OCI-LY3 (cell line): ENCODE data around the gene NCK2.

Source experiments
- EZH2phosphoT487 ChIP-seq: fragments of 200-600 bp; shearing (Covaris generic); IDR thresholded peaks from 2 replicates; pipeline ENCODE4 v1.6.1; 2018; ENCODE audit warnings: antibody characterized with exemption, mixed run types, low read depth
- TF ChIP-seq, protein P1 (sequence below): fragments of 200-600, 300-600 bp; sonication (generic); IDR thresholded peaks from 2 replicates; pipeline ENCODE4 v1.5.1; 2014; ENCODE audit warnings: antibody characterized with exemption, low read length, low read depth

DNA sequence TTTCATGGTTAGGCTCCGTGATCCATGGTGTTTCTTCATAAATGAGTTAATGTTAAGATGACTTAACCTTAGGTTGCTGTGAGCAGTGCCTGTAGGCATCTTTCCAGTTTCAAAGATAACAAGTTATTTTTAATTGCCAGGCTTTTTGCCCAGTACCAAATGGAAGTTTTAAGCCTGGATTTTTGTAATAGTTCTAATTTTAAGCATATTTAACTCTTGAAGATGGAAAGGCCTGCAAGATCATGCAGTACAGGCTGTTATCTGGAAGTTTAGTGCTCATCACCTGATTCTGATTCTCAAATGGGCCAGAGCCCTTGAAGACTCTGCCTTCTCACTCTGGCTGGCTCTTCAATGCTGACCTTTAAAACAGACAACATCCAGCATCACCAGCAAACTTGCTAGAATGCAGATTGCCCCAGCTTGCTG is 141.3 kb downstream of the NCK2 start:
- TF ChIP-seq, protein P1, sequence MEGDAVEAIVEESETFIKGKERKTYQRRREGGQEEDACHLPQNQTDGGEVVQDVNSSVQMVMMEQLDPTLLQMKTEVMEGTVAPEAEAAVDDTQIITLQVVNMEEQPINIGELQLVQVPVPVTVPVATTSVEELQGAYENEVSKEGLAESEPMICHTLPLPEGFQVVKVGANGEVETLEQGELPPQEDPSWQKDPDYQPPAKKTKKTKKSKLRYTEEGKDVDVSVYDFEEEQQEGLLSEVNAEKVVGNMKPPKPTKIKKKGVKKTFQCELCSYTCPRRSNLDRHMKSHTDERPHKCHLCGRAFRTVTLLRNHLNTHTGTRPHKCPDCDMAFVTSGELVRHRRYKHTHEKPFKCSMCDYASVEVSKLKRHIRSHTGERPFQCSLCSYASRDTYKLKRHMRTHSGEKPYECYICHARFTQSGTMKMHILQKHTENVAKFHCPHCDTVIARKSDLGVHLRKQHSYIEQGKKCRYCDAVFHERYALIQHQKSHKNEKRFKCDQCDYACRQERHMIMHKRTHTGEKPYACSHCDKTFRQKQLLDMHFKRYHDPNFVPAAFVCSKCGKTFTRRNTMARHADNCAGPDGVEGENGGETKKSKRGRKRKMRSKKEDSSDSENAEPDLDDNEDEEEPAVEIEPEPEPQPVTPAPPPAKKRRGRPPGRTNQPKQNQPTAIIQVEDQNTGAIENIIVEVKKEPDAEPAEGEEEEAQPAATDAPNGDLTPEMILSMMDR = no peak
- no peak for TF ChIP-seq EZH2phosphoT487
